ENCODE results near the gene STAT3. TPM values are rescaled to one million over a fixed set of nuclear protein-coding genes. Genes with fewer than 3 reads are reported as not detected.
A peak's percentile ranks its signal among the peaks of the same experiment; 100 is the strongest.

Gene STAT3
- total and polyA plus RNA-seq, 9 of the 15 experiments (the other 6 are each of a cell fraction or from before 2014, with no cell fraction given), result 90.0 to 179 (median 114) TPM

DNA sequence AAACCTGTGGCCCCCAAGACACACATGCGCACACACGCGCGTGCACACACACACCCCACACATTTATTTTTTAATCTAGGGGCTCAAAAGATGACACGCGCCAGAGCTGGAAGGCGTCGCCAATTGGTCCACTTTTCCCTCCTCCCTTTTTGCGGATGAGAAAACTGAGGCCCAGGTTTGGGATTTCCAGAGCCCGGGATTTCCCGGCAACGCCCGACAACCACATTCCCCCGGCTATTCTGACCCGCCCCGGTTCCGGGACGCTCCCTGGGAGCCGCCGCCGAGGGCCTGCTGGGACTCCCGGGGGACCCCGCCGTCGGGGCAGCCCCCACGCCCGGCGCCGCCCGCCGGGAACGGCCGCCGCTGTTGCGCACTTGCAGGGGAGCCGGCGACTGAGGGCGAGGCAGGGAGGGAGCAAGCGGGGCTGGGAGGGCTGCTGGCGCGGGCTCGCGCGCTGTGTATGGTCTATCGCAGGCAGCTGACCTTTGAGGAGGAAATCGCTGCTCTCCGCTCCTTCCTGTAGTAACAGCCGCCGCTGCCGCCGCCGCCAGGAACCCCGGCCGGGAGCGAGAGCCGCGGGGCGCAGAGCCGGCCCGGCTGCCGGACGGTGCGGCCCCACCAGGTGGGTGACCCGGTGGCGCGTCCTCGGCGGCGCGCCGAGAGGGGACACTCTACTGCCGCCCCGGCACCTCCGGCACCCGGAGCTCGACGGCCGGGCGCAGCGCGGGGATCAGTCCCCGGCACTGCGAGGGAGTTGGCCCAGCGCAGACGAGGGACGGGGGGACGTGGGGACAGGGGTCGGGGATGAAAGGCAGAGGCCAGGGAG lies 100.1 kb downstream of the STAT3 start, which contains the start of gene STAT5A (continued):
- TF ChIP-seq MBD2 (IDR thresholded peaks at IDR 0.05; ENCODE audit: borderline replicate concordance, low read depth) (no peak), STAG1 (CRISPR knock-in tag; IDR thresholded peaks at IDR 0.05; ENCODE audit: borderline replicate concordance) (no peak), CEBPB (tag; IDR thresholded peaks at IDR 0.05) (no peak), KDM5B (IDR thresholded peaks at IDR 0.05; ENCODE audit: insufficient replicate concordance, low read depth, low read length) (peak; percentile 17), ZBED1 (IDR thresholded peaks at IDR 0.05) (no peak), ZBTB8A (IDR thresholded peaks at IDR 0.05; ENCODE audit: partially characterized antibody) (no peak), ZNF696 (CRISPR knock-in tag; conservative IDR thresholded peaks at IDR 0.05) (no peak), E2F5 (CRISPR knock-in tag; IDR thresholded peaks at IDR 0.05) (no peak), ZNF584 (CRISPR knock-in tag; IDR thresholded peaks at IDR 0.05; ENCODE audit: low read depth) (no peak), RBM17 (IDR thresholded peaks at IDR 0.05; ENCODE audit: borderline replicate concordance, low read depth, low read length) (no peak), ZC3H8 (IDR thresholded peaks at IDR 0.05) (no peak), FOXP1 (CRISPR knock-in tag; IDR thresholded peaks at IDR 0.05) (no peak), NR2C2 (CRISPR knock-in tag; IDR thresholded peaks at IDR 0.05) (no peak), NR2C2 (tag; IDR thresholded peaks at IDR 0.05) (peak; percentile 43; the same call in 1 of the 2 replicates), RFX7 (CRISPR knock-in tag; IDR thresholded peaks at IDR 0.05) (no peak), GABPA (tag; conservative IDR thresholded peaks at IDR 0.05; ENCODE audit: low read depth) (peak; percentile 58), MYBL2 (IDR thresholded peaks at IDR 0.05; ENCODE audit: low read depth) (no peak), MYBL2 (CRISPR knock-in tag; IDR thresholded peaks at IDR 0.05; ENCODE audit: borderline replicate concordance) (no peak), ZNF347 (CRISPR knock-in tag; IDR thresholded peaks at IDR 0.05; ENCODE audit: low read depth) (no peak), ZNF639 (CRISPR knock-in tag; conservative IDR thresholded peaks at IDR 0.05 in 1 of 2, IDR thresholded peaks at IDR 0.05 in 1 of 2) (peak in 1 of 2 experiments; percentile 89; a peak in 2 of 4 replicates), ELF2 (CRISPR knock-in tag; IDR thresholded peaks at IDR 0.05) (no peak), ZNF583 (CRISPR knock-in tag; IDR thresholded peaks at IDR 0.05) (no peak), ESRRA (IDR thresholded peaks at IDR 0.05; ENCODE audit: borderline replicate concordance, low read depth) (no peak), KDM4B (IDR thresholded peaks at IDR 0.05; ENCODE audit: borderline replicate concordance in 2 of 2, low read depth in 1 of 2) (no peak), ELF1 (tag; IDR thresholded peaks at IDR 0.05) (peak; percentile 55), BMI1 (IDR thresholded peaks at IDR 0.05; ENCODE audit: low read length) (no peak)
- TF ChIP-seq, protein P1, sequence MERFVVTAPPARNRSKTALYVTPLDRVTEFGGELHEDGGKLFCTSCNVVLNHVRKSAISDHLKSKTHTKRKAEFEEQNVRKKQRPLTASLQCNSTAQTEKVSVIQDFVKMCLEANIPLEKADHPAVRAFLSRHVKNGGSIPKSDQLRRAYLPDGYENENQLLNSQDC (CRISPR knock-in tag; IDR thresholded peaks at IDR 0.05), result no peak
